Neural progenitor cell (in vitro differentiated cells): ENCODE results near the gene TAGAP. TPM values are rescaled to one million over a fixed set of nuclear protein-coding genes. Genes with fewer than 3 reads are reported as not detected.

ENCODE experiments used
- DNase-seq: peaks from one replicate; pipeline ENCODE4 v3.0.0-alpha.2; 2016; ENCODE audit warnings: low spot score
- H2AFZ ChIP-seq: fragments of 200-600 bp; sonication (generic); replicated peaks from 2 replicates; pipeline ENCODE4 v1.6.1; 2016; ENCODE audit warnings: antibody characterized with exemption
- H3F3A ChIP-seq: fragments of 200-600 bp; sonication (generic); 2 replicates; pipeline ENCODE4 v1.6.1; 2016; ENCODE audit warnings: antibody characterized with exemption, low read depth
- H3K27ac ChIP-seq: fragments of 200-600 bp; sonication (generic); 2 replicates; pipeline ENCODE4 v1.5.1; 2016; ENCODE audit warnings: mild to moderate bottlenecking
- H3K27me3 ChIP-seq: fragments of 200-600 bp; sonication (generic); 2 replicates; pipeline ENCODE4 v1.6.1; 2016; ENCODE audit warnings: mild to moderate bottlenecking, moderate library complexity
- H3K36me3 ChIP-seq: fragments of 200-600 bp; sonication (generic); 2 replicates; pipeline ENCODE4 v1.5.1; 2016
- H3K4me1 ChIP-seq: fragments of 200-600 bp; sonication (generic); 2 replicates; pipeline ENCODE4 v1.6.1; 2016; ENCODE audit warnings: mixed run types
- H3K4me2 ChIP-seq: fragments of 200-600 bp; sonication (generic); 2 replicates; pipeline ENCODE4 v1.6.1; 2016
- H3K4me3 ChIP-seq: fragments of 200-600 bp; sonication (generic); 2 replicates; pipeline ENCODE4 v1.5.1; 2016
- H3K79me2 ChIP-seq: fragments of 200-600 bp; sonication (generic); 2 replicates; pipeline ENCODE4 v1.6.1; 2016; ENCODE audit warnings: low read depth
- H3K9ac ChIP-seq: fragments of 200-600 bp; sonication (generic); 2 replicates; pipeline ENCODE4 v1.6.1; 2016
- H3K9me3 ChIP-seq: fragments of 200-600 bp; sonication (generic); 2 replicates; pipeline ENCODE4 v1.5.1; 2016; ENCODE audit warnings: low read depth
- H4K20me1 ChIP-seq: fragments of 200-600 bp; sonication (generic); 2 replicates; pipeline ENCODE4 v1.6.1; 2016; ENCODE audit warnings: low read depth
- H3K27ac Mint-ChIP-seq: 3 replicates; pipeline ENCODE4 v1.8.0; 2021; ENCODE audit warnings: mixed read lengths
- H3K27me3 Mint-ChIP-seq: 2 replicates; pipeline ENCODE4 v1.8.0; 2022; ENCODE audit warnings: low read depth, mild to moderate bottlenecking, inconsistent platforms, moderate library complexity, mixed read lengths; ENCODE audit not compliant: insufficient read depth
- H3K36me3 Mint-ChIP-seq: 3 replicates; pipeline ENCODE4 v1.8.0; 2021; ENCODE audit warnings: mixed read lengths
- H3K4me1 Mint-ChIP-seq: 3 replicates; pipeline ENCODE4 v1.8.0; 2021; ENCODE audit warnings: mixed read lengths
- H3K4me3 Mint-ChIP-seq: 3 replicates; pipeline ENCODE4 v1.8.0; 2021; ENCODE audit warnings: mild to moderate bottlenecking, moderate library complexity, mixed read lengths
- H3K9me3 Mint-ChIP-seq: 3 replicates; pipeline ENCODE4 v1.8.0; 2020; ENCODE audit warnings: mixed read lengths
- EZH2 ChIP-seq: fragments of 200-600 bp; sonication (generic); IDR thresholded peaks from 2 replicates; pipeline ENCODE4 v1.6.1; 2017; ENCODE audit warnings: antibody characterized with exemption, mild to moderate bottlenecking, moderate library complexity
- EZH2phosphoT487 ChIP-seq: fragments of 200-600 bp; sonication (generic); IDR thresholded peaks from 2 replicates; pipeline ENCODE4 v1.6.1; 2017; ENCODE audit warnings: antibody characterized with exemption
- total RNA-seq: library from RNA; depleted of rRNA; stranded (reverse); fragments of >200 nt; gene quantifications from 2 replicates; pipeline ENCODE4 v1.2.3, GENCODE V29; 2015; ENCODE audit warnings: low replicate concordance
- TF ChIP-seq, protein P1 (sequence below): fragments of 200-600 bp; sonication (generic); IDR thresholded peaks from 2 replicates; pipeline ENCODE4 v1.5.1; 2017; ENCODE audit warnings: antibody characterized with exemption, mild to moderate bottlenecking

TAGAP gene
- total RNA-seq, 1 donor from 2014 or later: not detected

DNA sequence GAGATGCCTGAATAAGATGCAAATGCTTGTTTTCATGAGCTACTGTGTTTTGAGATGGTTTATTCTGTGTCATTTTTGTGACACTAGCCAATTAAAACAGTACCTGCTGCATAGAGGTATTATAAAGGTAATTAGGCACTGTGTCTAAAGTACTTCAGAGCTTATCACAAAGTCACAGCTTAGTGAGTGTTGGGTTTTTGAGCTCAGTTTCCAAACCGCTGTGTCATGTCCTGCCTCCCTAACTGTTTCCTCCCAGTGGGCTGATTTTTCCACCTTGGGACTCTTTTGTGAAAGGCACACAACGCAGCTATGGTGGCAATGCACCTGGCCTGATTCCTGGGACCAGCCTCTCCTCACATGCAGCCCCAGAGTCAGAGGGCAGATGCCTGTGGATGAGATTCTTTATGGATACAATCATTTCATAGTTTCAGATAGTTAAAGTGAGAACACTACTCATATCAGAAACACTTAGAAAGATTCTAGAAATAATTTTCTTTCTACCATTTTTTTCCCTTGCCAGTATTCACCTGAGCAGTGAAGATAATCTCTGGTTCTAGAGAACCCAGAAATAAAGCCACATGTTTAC, 41.3 kb upstream of the TAGAP start:
- Mint-ChIP-seq H3K9me3 (no peaks in the 10 kb centered on the region), H3K27ac (no peak overlapping the region), H3K36me3 (no peaks in the 10 kb centered on the region), H3K4me3 (no peak overlapping the region), H3K27me3 (no peaks in the 10 kb centered on the region), H3K4me1 (peaks cover 4% of the 10 kb centered on the region)
- no peaks in the 10 kb centered on the region for H3K36me3 ChIP-seq
- no peaks in the 10 kb centered on the region for H4K20me1 ChIP-seq
- DNase-seq: no peak
- TF ChIP-seq EZH2 (no peak), EZH2phosphoT487 (no peak)
- TF ChIP-seq, protein P1, sequence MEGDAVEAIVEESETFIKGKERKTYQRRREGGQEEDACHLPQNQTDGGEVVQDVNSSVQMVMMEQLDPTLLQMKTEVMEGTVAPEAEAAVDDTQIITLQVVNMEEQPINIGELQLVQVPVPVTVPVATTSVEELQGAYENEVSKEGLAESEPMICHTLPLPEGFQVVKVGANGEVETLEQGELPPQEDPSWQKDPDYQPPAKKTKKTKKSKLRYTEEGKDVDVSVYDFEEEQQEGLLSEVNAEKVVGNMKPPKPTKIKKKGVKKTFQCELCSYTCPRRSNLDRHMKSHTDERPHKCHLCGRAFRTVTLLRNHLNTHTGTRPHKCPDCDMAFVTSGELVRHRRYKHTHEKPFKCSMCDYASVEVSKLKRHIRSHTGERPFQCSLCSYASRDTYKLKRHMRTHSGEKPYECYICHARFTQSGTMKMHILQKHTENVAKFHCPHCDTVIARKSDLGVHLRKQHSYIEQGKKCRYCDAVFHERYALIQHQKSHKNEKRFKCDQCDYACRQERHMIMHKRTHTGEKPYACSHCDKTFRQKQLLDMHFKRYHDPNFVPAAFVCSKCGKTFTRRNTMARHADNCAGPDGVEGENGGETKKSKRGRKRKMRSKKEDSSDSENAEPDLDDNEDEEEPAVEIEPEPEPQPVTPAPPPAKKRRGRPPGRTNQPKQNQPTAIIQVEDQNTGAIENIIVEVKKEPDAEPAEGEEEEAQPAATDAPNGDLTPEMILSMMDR: no peak
- H3F3A ChIP-seq: no peaks in the 10 kb centered on the region
- H3K4me3 ChIP-seq: no peak overlapping the region
- H3K9ac ChIP-seq: no peak overlapping the region
- H3K9me3 ChIP-seq: no peaks in the 10 kb centered on the region
- H2AFZ ChIP-seq: no peak overlapping the region
- H3K27ac ChIP-seq: no peak overlapping the region
- no peaks in the 10 kb centered on the region for H3K27me3 ChIP-seq
- H3K4me2 ChIP-seq: no peak overlapping the region
- H3K4me1 ChIP-seq: no peaks in the 10 kb centered on the region
- H3K79me2 ChIP-seq: no peaks in the 10 kb centered on the region

DNA sequence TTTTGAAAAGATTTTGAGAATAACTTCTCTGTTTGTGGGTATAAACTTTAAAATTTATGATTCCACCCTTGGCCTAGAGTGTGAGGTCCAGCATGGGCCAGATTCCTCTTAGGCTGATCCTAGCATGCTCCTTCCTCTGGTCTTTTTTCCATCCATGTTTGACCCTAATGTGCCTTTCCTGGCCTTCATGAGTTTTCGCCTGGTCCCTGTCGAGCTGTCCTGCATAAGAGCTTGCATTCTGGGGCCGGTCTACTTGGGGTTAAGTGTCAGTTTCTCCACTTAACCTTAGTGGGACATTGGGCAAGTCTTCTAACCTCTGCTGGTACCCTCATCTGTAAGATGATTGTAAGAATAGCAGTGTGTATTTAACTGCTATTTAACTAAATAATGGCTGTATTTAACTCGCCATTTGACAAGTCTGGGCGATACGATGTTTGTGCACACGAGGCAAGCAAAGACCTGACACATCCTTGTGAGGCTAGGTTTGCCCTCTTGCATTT, 40.7 kb upstream of the TAGAP start:
- no peak for DNase-seq
- Histone ChIP-seq H3K79me2 (no peaks in the 10 kb centered on the region), H3K4me3 (no peak overlapping the region), H3K9ac (no peak overlapping the region), H4K20me1 (no peaks in the 10 kb centered on the region), H3K27ac (no peak overlapping the region), H3K4me2 (no peak overlapping the region), H3K27me3 (no peaks in the 10 kb centered on the region), H3K9me3 (no peaks in the 10 kb centered on the region), H3K36me3 (no peaks in the 10 kb centered on the region), H3F3A (no peaks in the 10 kb centered on the region), H3K4me1 (no peaks in the 10 kb centered on the region), H2AFZ (no peak overlapping the region)
- Mint-ChIP-seq H3K9me3 (no peaks in the 10 kb centered on the region), H3K27me3 (no peaks in the 10 kb centered on the region), H3K4me1 (no peaks in the 10 kb centered on the region), H3K36me3 (no peaks in the 10 kb centered on the region), H3K27ac (no peak overlapping the region), H3K4me3 (no peak overlapping the region)
- TF ChIP-seq EZH2phosphoT487 (no peak), EZH2 (no peak)
- TF ChIP-seq, protein P1: no peak

DNA sequence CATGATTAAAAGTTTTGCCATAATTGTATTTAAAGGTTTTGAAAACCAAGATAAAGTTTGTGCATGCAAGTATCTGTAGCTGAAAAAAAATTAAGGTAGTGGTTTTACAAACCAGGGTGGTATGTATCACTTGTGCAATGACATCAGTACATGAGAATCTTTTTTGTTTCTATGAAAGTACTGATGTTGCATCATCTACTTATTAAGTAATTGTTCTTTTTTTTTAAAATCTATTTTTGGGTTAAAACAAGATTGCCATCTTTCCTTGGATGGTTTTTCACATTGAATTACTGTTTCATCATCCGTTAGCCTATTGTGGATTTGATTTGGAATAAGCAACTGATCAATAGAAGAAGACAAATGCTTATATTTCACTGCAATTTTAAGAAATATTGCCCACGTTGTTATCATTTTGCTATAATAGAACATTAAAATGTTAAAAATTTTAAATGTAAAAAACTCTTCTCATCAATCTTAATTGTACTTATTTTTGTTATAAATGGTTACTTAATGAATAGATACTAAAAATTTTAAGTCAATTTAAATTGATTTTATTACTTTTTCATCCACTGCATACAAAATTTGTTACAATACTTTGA, 39.8 kb upstream of the TAGAP start:
- no peak overlapping the region for H3K27ac ChIP-seq
- H4K20me1 ChIP-seq: no peaks in the 10 kb centered on the region
- H3F3A ChIP-seq: no peaks in the 10 kb centered on the region
- H3K4me1 ChIP-seq: no peaks in the 10 kb centered on the region
- Mint-ChIP-seq H3K27me3 (peaks cover 2% of the 10 kb centered on the region), H3K9me3 (no peaks in the 10 kb centered on the region), H3K36me3 (no peaks in the 10 kb centered on the region), H3K4me1 (no peaks in the 10 kb centered on the region), H3K4me3 (no peak overlapping the region), H3K27ac (no peak overlapping the region)
- H3K4me3 ChIP-seq: no peak overlapping the region
- no peaks in the 10 kb centered on the region for H3K9me3 ChIP-seq
- no peak for TF ChIP-seq EZH2
- no peak for TF ChIP-seq EZH2phosphoT487
- TF ChIP-seq, protein P1: no peak
- no peak for DNase-seq
- H2AFZ ChIP-seq: no peak overlapping the region
- H3K79me2 ChIP-seq: no peaks in the 10 kb centered on the region
- H3K36me3 ChIP-seq: no peaks in the 10 kb centered on the region
- H3K27me3 ChIP-seq: no peaks in the 10 kb centered on the region
- H3K9ac ChIP-seq: no peak overlapping the region
- no peak overlapping the region for H3K4me2 ChIP-seq
